Progenitor cell of endocrine pancreas (in vitro differentiated cells): ENCODE results near the gene ATG101. TPM values are rescaled to one million over a fixed set of nuclear protein-coding genes. Genes with fewer than 3 reads are reported as not detected.
A peak's percentile ranks its signal among the peaks of the same experiment; 100 is the strongest.

Experiments used
- DNase-seq: peaks from one replicate; pipeline ENCODE4 v3.0.0; 2021; ENCODE audit warnings: low spot score; ENCODE audit not compliant: unreplicated experiment
- H3K27ac Mint-ChIP-seq: 2 replicates; pipeline ENCODE4 v1.8.0; 2021; ENCODE audit warnings: mild to moderate bottlenecking, moderate library complexity, mixed read lengths
- H3K27me3 Mint-ChIP-seq: 2 replicates; pipeline ENCODE4 v1.8.0; 2021; ENCODE audit warnings: mixed read lengths
- H3K36me3 Mint-ChIP-seq: 2 replicates; pipeline ENCODE4 v1.8.0; 2022; ENCODE audit warnings: mixed read lengths; ENCODE audit not compliant: insufficient read depth
- H3K4me1 Mint-ChIP-seq: 2 replicates; pipeline ENCODE4 v1.8.0; 2021; ENCODE audit warnings: low read depth, mixed read lengths
- H3K4me3 Mint-ChIP-seq: 2 replicates; pipeline ENCODE4 v1.8.0; 2021; ENCODE audit warnings: low read depth, mild to moderate bottlenecking, moderate library complexity, mixed read lengths
- H3K9me3 Mint-ChIP-seq: 2 replicates; pipeline ENCODE4 v1.8.0; 2021; ENCODE audit warnings: low read depth, mixed read lengths
- CTCF ChIP-seq: fragments of 200-600 bp; sonication (generic); IDR thresholded peaks from one replicate; pipeline ENCODE4 v1.5.0; 2021; ENCODE audit warnings: antibody characterized with exemption, mild to moderate bottlenecking; ENCODE audit not compliant: unreplicated experiment
- total RNA-seq: library from RNA; stranded (reverse); gene quantifications from 2 replicates; pipeline ENCODE4 v1.2.1, GENCODE V29; 2021

The ATG101 gene
- total RNA-seq, 1 donor from 2014 or later: 23.5 TPM

GRCh38 chr12:52049286-52049685 lies 20.5 kb upstream of the ATG101 start:
- Mint-ChIP-seq H3K27ac (no peak overlapping the region), H3K36me3 (peaks cover 4% of the 10 kb centered on the region), H3K4me3 (peak overlapping the region; percentile 87), H3K4me1 (peaks cover 29% of the 10 kb centered on the region), H3K27me3 (peaks cover 5% of the 10 kb centered on the region), H3K9me3 (no peaks in the 10 kb centered on the region)
- TF ChIP-seq CTCF: no peak
- no peak for DNase-seq

GRCh38 chr12:52049688-52050087 lies 20.1 kb upstream of the ATG101 start:
- Mint-ChIP-seq H3K36me3 (peaks cover 1% of the 10 kb centered on the region), H3K27ac (peak overlapping the region; percentile 96), H3K4me3 (peak overlapping the region; percentile 87), H3K9me3 (no peaks in the 10 kb centered on the region), H3K4me1 (peaks cover 29% of the 10 kb centered on the region), H3K27me3 (peaks cover 5% of the 10 kb centered on the region)
- no peak for TF ChIP-seq CTCF
- DNase-seq: no peak

GRCh38 chr12:52050116-52050757 lies 19.5 kb upstream of the ATG101 start:
- Mint-ChIP-seq H3K27ac (peak overlapping the region; percentile 96), H3K36me3 (peaks cover 1% of the 10 kb centered on the region), H3K4me1 (peaks cover 29% of the 10 kb centered on the region), H3K27me3 (peaks cover 5% of the 10 kb centered on the region), H3K9me3 (no peaks in the 10 kb centered on the region), H3K4me3 (peak overlapping the region; percentile 87)
- DNase-seq: no peak
- TF ChIP-seq CTCF: no peak

GRCh38 chr12:52050758-52051541 lies 18.8 kb upstream of the ATG101 start, which contains the start of gene NR4A1:
NR4A1 (plus strand) TSS chr12:52051442; CDS start chr12:52054329, 2,887 bp downstream.
- Mint-ChIP-seq H3K4me1 (peaks cover 29% of the 10 kb centered on the region), H3K27ac (peak within 1 kb of the TSS; percentile 99), H3K4me3 (peak within 1 kb of the TSS; percentile 87), H3K36me3 (peaks cover 1% of the 10 kb centered on the region), H3K9me3 (no peaks in the 10 kb centered on the region), H3K27me3 (peaks cover 5% of the 10 kb centered on the region)
- DNase-seq: peak; percentile 95
- TF ChIP-seq CTCF: no peak

GRCh38 chr12:52052468-52053186 lies 17.2 kb upstream of the ATG101 start:
- no peak for TF ChIP-seq CTCF
- Mint-ChIP-seq H3K36me3 (peaks cover 1% of the 10 kb centered on the region), H3K4me3 (peak overlapping the region; percentile 87), H3K9me3 (no peaks in the 10 kb centered on the region), H3K4me1 (peaks cover 29% of the 10 kb centered on the region), H3K27ac (peak overlapping the region; percentile 99), H3K27me3 (peaks cover 5% of the 10 kb centered on the region)
- DNase-seq: no peak
